Lower leg skin (tissue), 4 donors: Measurements from ENCODE around the gene ZNF239. TPM values are rescaled to one million over a fixed set of nuclear protein-coding genes. Genes with fewer than 3 reads are reported as not detected.

Experiments used
- DNase-seq, 2 donors: peaks; one replicate each; pipeline ENCODE4 v3.0.0-alpha.2; 2019; ENCODE audit warnings: low spot score in 2 of 2
- H3K4me3 ChIP-seq: fragments of 200-600 bp; sonication (generic); 2 replicates; pipeline ENCODE4 v1.5.1; 2017; ENCODE audit warnings: mild to moderate bottlenecking, low read depth; ENCODE audit not compliant: poor library complexity, severe bottlenecking
- CTCF ChIP-seq, 3 donors: fragments of 450-650 bp; IDR thresholded peaks; one replicate each; pipeline ENCODE4 v1.5.1; 2016; ENCODE audit warnings: antibody characterized with exemption in 3 of 3, mild to moderate bottlenecking in 3 of 3, moderate library complexity in 2 of 3
- POLR2A ChIP-seq, 2 donors: fragments of 450-650 bp; IDR thresholded peaks; one replicate each; pipeline ENCODE4 v1.6.1; 2016 to 2017; ENCODE audit warnings: antibody characterized with exemption in 2 of 2, mild to moderate bottlenecking in 1 of 2, moderate library complexity in 1 of 2
- WGBS, 2 donors: methylation state at CpG; one replicate each; pipeline ENCODE4 v1.1.5; 2018; 5-methylcytosine and 5-hydroxymethylcytosine counted together
- intact Hi-C: fragments of 100-400 bp; cut with DNase I; formaldehyde crosslinking; loops from one replicate; pipeline ENCODE4 v1.15.0; 2023; ENCODE audit warnings: low total_unique reads
- total RNA-seq, 4 donors: library from RNA; depleted of rRNA; stranded (reverse); fragments of >200 nt; gene quantifications; one replicate each; pipeline ENCODE4 v1.1.0, GENCODE V29; 2016

ZNF239 gene
- total RNA-seq: 1 to 10 TPM in 1 of 4 donors, under 1 TPM in 3; 0.23 to 1.1 (median 0.72) TPM

DNA sequence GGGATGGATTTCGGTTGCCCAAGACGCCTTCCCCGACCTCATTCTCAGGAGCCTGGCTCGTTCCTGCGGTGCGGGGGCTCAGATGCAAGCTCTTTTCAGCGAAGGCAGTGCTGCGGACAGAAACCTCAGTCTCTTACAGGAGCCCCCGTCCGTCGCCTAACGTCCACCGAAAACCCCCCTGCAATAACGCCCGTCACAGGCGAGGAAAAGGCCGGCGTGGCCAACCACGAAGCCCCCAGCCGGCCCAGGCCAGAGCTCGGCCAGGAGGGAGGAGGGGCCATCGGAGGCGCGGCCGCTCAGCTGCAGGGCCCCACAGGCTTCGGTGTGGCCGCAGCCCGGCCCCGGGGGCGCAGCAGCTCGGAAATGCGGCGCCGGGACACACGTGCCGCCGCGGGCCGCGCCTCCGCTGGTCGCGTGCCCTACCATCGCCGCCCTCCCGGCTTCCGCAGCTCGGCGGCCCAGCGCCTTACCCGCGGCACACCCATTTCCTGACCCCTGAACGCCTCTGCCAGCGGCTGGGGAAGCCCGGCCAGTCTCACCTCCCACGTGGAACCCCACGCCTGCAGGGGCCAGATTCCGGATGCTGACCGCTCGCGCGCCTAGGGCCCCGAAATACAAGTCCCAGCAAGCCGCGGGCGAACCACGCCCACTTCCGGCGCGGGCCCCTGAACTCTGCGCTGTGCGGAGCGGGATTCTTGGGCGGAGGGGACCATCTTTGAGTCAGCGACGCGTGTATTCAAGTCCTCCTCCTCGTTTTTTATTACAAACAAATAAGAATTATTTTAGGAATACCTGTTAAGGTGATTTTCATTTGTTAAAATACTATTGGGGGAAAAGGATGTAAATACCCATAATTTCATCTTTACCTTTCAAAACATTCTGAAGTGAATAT, at the start of gene ZNF239:
Gene ZNF239, minus strand, starts transcription at position 616 of the 892 bp plus-strand sequence. CDS start 16,537 bp downstream, outside the sequence.
- no peak for TF ChIP-seq CTCF (IDR thresholded peaks at IDR 0.05)
- TF ChIP-seq POLR2A (IDR thresholded peaks at IDR 0.05): no peak
- peak within 1 kb of the TSS; percentile 46 for H3K4me3 ChIP-seq
- peak; percentile 80 to 98 for DNase-seq
- whole genome bisulfite sequencing, 2 donors: 2 to 5% methylated on average over 44 to 63 of the region's 78 CpGs
- intact Hi-C loops: no loop called here

DNA sequence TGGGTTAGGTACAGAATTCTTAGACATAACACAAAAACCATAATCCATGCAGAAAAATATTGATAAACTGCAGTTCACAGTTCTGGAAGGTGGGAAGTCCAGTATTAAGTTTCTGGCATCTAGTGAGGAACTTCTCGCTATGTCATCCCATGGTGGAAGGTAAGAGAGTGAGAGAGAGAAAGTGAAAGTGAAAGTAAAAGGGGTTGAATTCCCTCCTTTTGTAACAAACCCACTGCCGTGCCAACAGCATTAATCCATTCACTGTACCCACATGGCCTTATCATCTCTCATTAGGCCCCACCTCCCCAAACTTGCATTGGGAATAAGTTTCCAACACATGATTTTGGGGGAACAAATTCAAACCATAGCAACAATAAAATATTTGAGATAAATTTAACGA, 48.9 kb upstream of the ZNF239 start:
- no peak overlapping the region for H3K4me3 ChIP-seq
- WGBS, 2 donors: 58 to 71% methylated on average over 3 of the region's 3 CpGs
- no peak for DNase-seq
- intact Hi-C loops: no loop called here
- TF ChIP-seq CTCF (IDR thresholded peaks at IDR 0.05) (no peak), POLR2A (IDR thresholded peaks at IDR 0.05) (no peak)

GRCh38 chr10:43622038-43622437, 47.6 kb upstream of the ZNF239 start:
- TF ChIP-seq POLR2A (IDR thresholded peaks at IDR 0.05): no peak
- no peak for TF ChIP-seq CTCF (IDR thresholded peaks at IDR 0.05)
- no peak overlapping the region for H3K4me3 ChIP-seq
- DNase-seq: no peak
- WGBS, 2 donors: 38 to 49% methylated on average over 2 of the region's 2 CpGs
- intact Hi-C loops: no loop called here

DNA sequence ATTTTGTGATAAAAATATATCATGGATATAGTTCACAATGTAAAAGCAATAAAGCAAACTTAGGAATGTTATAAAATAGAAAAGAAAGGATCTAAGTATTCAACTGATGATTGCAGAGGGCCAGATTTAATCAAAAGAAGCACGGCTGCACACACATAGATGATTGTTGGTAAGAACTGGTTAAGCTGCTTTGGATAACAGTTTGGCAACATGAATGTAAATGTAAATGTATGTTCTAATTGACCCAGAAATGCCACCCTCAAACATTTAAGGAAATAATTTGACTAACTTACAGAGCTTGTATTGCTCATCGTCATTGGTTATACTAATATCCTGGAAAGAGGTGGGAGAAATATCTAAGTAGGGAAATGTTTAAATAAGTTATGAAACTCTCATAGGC, 45.0 kb upstream of the ZNF239 start:
- WGBS, 2 donors: 63 to 70% methylated on average over 2 of the region's 2 CpGs
- no peak overlapping the region for H3K4me3 ChIP-seq
- intact Hi-C loops: no loop called here
- TF ChIP-seq POLR2A (IDR thresholded peaks at IDR 0.05) (no peak), CTCF (IDR thresholded peaks at IDR 0.05) (no peak)
- no peak for DNase-seq

DNA sequence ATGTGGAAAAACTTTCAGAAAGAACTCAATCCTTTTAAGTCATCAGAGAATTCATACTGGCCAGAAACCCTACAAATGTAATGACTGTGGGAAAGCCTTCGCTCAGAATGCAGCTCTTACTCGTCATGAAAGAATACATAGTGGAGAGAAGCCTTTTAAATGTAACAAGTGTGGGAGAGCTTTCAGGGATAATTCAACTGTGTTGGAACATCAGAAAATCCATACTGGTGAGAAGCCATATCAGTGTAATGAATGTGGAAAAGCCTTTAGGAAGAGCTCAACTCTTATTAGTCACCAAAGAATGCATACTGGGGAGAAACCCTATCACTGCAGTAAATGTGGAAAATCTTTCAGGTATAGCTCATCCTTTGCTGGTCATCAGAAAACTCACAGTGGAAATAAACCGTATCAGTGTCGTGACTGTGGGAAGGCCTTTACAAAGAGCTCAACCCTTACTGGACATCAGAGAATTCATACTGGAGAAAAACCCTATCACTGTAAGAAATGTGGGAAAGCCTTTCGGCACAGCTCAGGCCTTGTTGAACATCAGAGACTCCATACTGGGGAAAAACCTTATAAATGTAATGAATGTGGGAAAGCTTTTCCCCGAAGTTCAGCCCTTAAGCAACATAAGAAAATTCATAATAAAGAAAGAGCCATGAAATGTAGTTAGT, 42.4 kb upstream of the ZNF239 start:
- H3K4me3 ChIP-seq: no peak overlapping the region
- intact Hi-C loops: no loop called here
- no peak for DNase-seq
- TF ChIP-seq CTCF (IDR thresholded peaks at IDR 0.05) (no peak), POLR2A (IDR thresholded peaks at IDR 0.05) (no peak)
- WGBS, 2 donors: 95 to 97% methylated on average over 6 of the region's 6 CpGs
